ENCODE results near the gene MAGOH. TPM values are rescaled to one million over a fixed set of nuclear protein-coding genes. Genes with fewer than 3 reads are reported as not detected.
"Not testable (repeated sequence)": the region's sequence is repeated elsewhere in the genome, so short reads cannot be mapped to it uniquely, and the experiment has no call there.

The MAGOH gene
- total RNA-seq, 1 donor from 2014 or later: 42.4 TPM

DNA sequence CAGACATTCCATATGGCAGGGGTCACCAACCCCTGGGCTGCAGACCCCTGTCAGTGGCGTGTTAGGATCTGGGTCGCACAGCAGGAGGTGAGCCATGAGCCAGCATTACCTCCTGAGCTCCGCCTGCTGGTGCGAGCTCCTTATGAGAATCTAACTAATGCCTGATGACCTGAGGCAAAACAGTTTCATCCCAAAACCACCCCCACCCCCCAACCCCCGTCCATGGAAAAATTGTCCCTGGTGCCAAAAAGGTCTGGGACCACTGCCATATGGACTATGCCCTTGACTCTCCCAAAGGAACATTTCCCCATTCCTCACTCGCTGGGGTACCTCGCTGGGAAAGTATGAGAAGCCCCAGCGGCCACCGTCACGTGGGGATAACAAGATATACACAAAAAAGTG lies 48.1 kb downstream of the MAGOH start:
- no peak for TF ChIP-seq CTCF (IDR thresholded peaks at IDR 0.05; ENCODE audit: insufficient read depth, low read length, poor library complexity, severe bottlenecking)
- H3K27me3 ChIP-seq (ENCODE audit: control insufficient read depth, insufficient read depth, low read length): no peaks in the 10 kb centered on the region
- no peak overlapping the region for H3K4me3 ChIP-seq (ENCODE audit: low read depth, low read length)
- no peak for DNase-seq (ENCODE audit: low read depth)
- no peaks in the 10 kb centered on the region for H3K36me3 ChIP-seq (ENCODE audit: control insufficient read depth, insufficient read depth, low read length)

- TF ChIP-seq CTCF (IDR thresholded peaks at IDR 0.05; ENCODE audit: insufficient read depth, low read length, poor library complexity, severe bottlenecking): no peak
- Histone ChIP-seq H3K27me3 (ENCODE audit: control insufficient read depth, insufficient read depth, low read length) (no peaks in the 10 kb centered on the region), H3K4me3 (ENCODE audit: low read depth, low read length) (no peak overlapping the region), H3K36me3 (ENCODE audit: control insufficient read depth, insufficient read depth, low read length) (no peaks in the 10 kb centered on the region)
- no peak for DNase-seq (ENCODE audit: low read depth)
Observed at GRCh38 chr1:53189061-53189460, 49.3 kb downstream of the MAGOH start.

DNA sequence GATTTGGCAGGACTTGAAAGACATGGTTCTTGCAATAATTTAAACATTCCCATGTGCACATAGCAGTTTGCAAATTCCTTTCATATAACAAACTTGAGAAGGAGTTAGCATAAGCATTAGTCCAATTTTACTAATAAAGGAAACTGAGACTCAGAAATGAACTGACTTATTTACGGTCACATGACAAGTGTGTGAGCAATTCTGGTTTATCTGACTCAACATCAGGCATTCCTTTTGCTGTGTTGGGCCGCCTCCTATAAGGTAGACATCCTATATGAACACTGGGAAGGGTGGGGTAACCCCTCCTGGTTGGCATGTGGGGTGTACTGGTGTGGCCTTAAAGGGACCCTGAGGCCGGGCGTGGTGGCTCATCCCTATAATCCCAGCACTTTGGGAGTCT lies 50.2 kb downstream of the MAGOH start:
- H3K27me3 ChIP-seq (ENCODE audit: control insufficient read depth, insufficient read depth, low read length): no peaks in the 10 kb centered on the region
- H3K36me3 ChIP-seq (ENCODE audit: control insufficient read depth, insufficient read depth, low read length): no peaks in the 10 kb centered on the region
- no peak overlapping the region for H3K4me3 ChIP-seq (ENCODE audit: low read depth, low read length)
- no peak for TF ChIP-seq CTCF (IDR thresholded peaks at IDR 0.05; ENCODE audit: insufficient read depth, low read length, poor library complexity, severe bottlenecking)
- no peak for DNase-seq (ENCODE audit: low read depth)

GRCh38 chr1:53187401-53187800 lies 50.9 kb downstream of the MAGOH start:
- no peaks in the 10 kb centered on the region for H3K36me3 ChIP-seq (ENCODE audit: control insufficient read depth, insufficient read depth, low read length)
- H3K27me3 ChIP-seq (ENCODE audit: control insufficient read depth, insufficient read depth, low read length): no peaks in the 10 kb centered on the region
- TF ChIP-seq CTCF (IDR thresholded peaks at IDR 0.05; ENCODE audit: insufficient read depth, low read length, poor library complexity, severe bottlenecking): no peak
- H3K4me3 ChIP-seq (ENCODE audit: low read depth, low read length): no peak overlapping the region
- DNase-seq (ENCODE audit: low read depth): no peak

- Histone ChIP-seq H3K4me3 (ENCODE audit: low read depth, low read length) (no peak overlapping the region), H3K36me3 (ENCODE audit: control insufficient read depth, insufficient read depth, low read length) (no peaks in the 10 kb centered on the region), H3K27me3 (ENCODE audit: control insufficient read depth, insufficient read depth, low read length) (no peaks in the 10 kb centered on the region)
- DNase-seq (ENCODE audit: low read depth): no peak
- no peak for TF ChIP-seq CTCF (IDR thresholded peaks at IDR 0.05; ENCODE audit: insufficient read depth, low read length, poor library complexity, severe bottlenecking)
Observed at GRCh38 chr1:53186533-53186932, 51.8 kb downstream of the MAGOH start.

DNA sequence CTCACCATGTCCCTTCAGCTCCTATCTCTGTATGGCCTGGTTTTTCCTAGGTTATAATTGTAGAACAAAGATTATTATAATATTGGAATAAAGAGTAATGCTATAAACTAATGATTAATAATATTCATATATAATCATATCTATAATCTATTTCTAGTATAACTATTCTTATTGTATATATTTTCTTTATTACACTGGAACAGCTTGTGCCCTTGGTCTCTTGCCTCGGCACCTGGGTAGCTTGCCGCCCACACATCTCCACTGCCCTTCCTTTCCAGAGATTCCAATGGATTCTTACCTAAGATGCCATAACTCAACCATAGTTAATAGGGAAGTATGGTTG lies 52.4 kb downstream of the MAGOH start:
- H3K36me3 ChIP-seq (ENCODE audit: control insufficient read depth, insufficient read depth, low read length); DNase-seq (ENCODE audit: low read depth); H3K4me3 ChIP-seq (ENCODE audit: low read depth, low read length); H3K27me3 ChIP-seq (ENCODE audit: control insufficient read depth, insufficient read depth, low read length): not testable (repeated sequence)
